Forelimb muscle (tissue), 1 donor: ENCODE measurements around the gene TMEM178B. TPM values are rescaled to one million over a fixed set of nuclear protein-coding genes. Genes with fewer than 3 reads are reported as not detected.
"Not testable (repeated sequence)": the region's sequence is repeated elsewhere in the genome, so short reads cannot be mapped to it uniquely, and the experiment has no call there.

Experiments
- DNase-seq: peaks from one replicate; pipeline ENCODE4 v3.0.0-alpha.2; 2013; ENCODE audit warnings: low read depth
- polyA plus RNA-seq: library from polyadenylated mRNA; unstranded; fragments of 120-200 nt; gene quantifications from one replicate; pipeline ENCODE4 v1.2.1, GENCODE V29; 2013; ENCODE audit not compliant: insufficient read length

Gene TMEM178B
- polyA plus RNA-seq, 1 donor, result 0.43 TPM

- DNase-seq, result no peak
Observed at GRCh38 chr7:141354251-141354650, 280.4 kb downstream of the TMEM178B start.

- DNase-seq, result no peak
Observed at GRCh38 chr7:141355032-141355431, 281.2 kb downstream of the TMEM178B start.

- no peak for DNase-seq
Observed at GRCh38 chr7:141356161-141356560, 282.3 kb downstream of the TMEM178B start.

GRCh38 chr7:141358386-141358785 lies 284.5 kb downstream of the TMEM178B start:
- DNase-seq, result no peak

- no peak for DNase-seq
Observed at GRCh38 chr7:141359262-141359661, 285.4 kb downstream of the TMEM178B start.

GRCh38 chr7:141359740-141360415 lies 286.0 kb downstream of the TMEM178B start:
- no peak for DNase-seq

- DNase-seq, result no peak
Observed at GRCh38 chr7:141360416-141360760, 286.5 kb downstream of the TMEM178B start.

- DNase-seq, result no peak
Observed at GRCh38 chr7:141360803-141361202, 286.9 kb downstream of the TMEM178B start.

GRCh38 chr7:141361479-141361878 lies 287.6 kb downstream of the TMEM178B start:
- DNase-seq, result no peak

- DNase-seq, result no peak
Observed at GRCh38 chr7:141361960-141362359, 288.1 kb downstream of the TMEM178B start.

- DNase-seq, result no peak
Observed at GRCh38 chr7:141362580-141363435, 288.9 kb downstream of the TMEM178B start.

GRCh38 chr7:141363748-141364147 lies 289.9 kb downstream of the TMEM178B start:
- DNase-seq, result no peak

GRCh38 chr7:141366091-141366621 lies 292.3 kb downstream of the TMEM178B start:
- no peak for DNase-seq

- DNase-seq, result no peak
Observed at GRCh38 chr7:141369422-141369821, 295.6 kb downstream of the TMEM178B start.

GRCh38 chr7:141370178-141370577 lies 296.3 kb downstream of the TMEM178B start:
- no peak for DNase-seq

GRCh38 chr7:141370650-141371049 lies 296.8 kb downstream of the TMEM178B start:
- no peak for DNase-seq

- no peak for DNase-seq
Observed at GRCh38 chr7:141374425-141374824, 300.6 kb downstream of the TMEM178B start.

- no peak for DNase-seq
Observed at GRCh38 chr7:141375442-141375841, 301.6 kb downstream of the TMEM178B start.

GRCh38 chr7:141377906-141378305 lies 304.0 kb downstream of the TMEM178B start:
- DNase-seq, result no peak

- DNase-seq, result no peak
Observed at GRCh38 chr7:141378405-141378804, 304.5 kb downstream of the TMEM178B start.

- DNase-seq, result no peak
Observed at GRCh38 chr7:141381794-141382427, 308.0 kb downstream of the TMEM178B start.

GRCh38 chr7:141383356-141383755 lies 309.5 kb downstream of the TMEM178B start:
- DNase-seq, result not testable (repeated sequence)
